Kidney epithelial cell (primary cell): ENCODE data around the gene HOXB4. TPM values are rescaled to one million over a fixed set of nuclear protein-coding genes. Genes with fewer than 3 reads are reported as not detected.

Experiments
- DNase-seq: peaks from one replicate; pipeline ENCODE4 v3.0.0-alpha.2; 2010; ENCODE audit warnings: low read depth
- H3K27me3 ChIP-seq: 2 replicates; pipeline ENCODE4 v1.6.0; 2011; ENCODE audit warnings: low read length; ENCODE audit not compliant: control insufficient read depth, insufficient read depth
- H3K36me3 ChIP-seq: 2 replicates; pipeline ENCODE4 v1.5.1; 2011; ENCODE audit warnings: low read length; ENCODE audit not compliant: control insufficient read depth, insufficient read depth
- H3K4me3 ChIP-seq: 2 replicates; pipeline ENCODE4 v1.5.1; 2011; ENCODE audit warnings: low read depth, mild to moderate bottlenecking, control low read depth, low read length
- CTCF ChIP-seq: IDR thresholded peaks from 2 replicates; pipeline ENCODE4 v1.5.1; 2011; ENCODE audit warnings: mild to moderate bottlenecking, moderate library complexity, low read length, control low read depth, inconsistent platforms; ENCODE audit not compliant: insufficient read depth, poor library complexity, severe bottlenecking
- total RNA-seq: library from RNA; depleted of rRNA; stranded (reverse); fragments of >200 nt; gene quantifications from 2 replicates; pipeline ENCODE4 v1.2.3, GENCODE V29; 2015

Gene HOXB4
- total RNA-seq, 1 donor from 2014 or later, result 3.6 TPM

GRCh38 chr17:48615047-48615962 is 37.2 kb upstream of the HOXB4 start, which contains the start of gene HOXB8:
HOXB8 (minus strand) TSS chr17:48615292; CDS start chr17:48614704, 588 bp downstream.
- Histone ChIP-seq H3K27me3 (peaks cover 6% of the 10 kb centered on the region), H3K4me3 (peak within 1 kb of the TSS; percentile 73), H3K36me3 (peaks cover 1% of the 10 kb centered on the region)
- no peak for DNase-seq
- no peak for TF ChIP-seq CTCF

GRCh38 chr17:48613862-48614694 is 35.9 kb upstream of the HOXB4 start:
- Histone ChIP-seq H3K36me3 (peaks cover 1% of the 10 kb centered on the region), H3K27me3 (peaks cover 6% of the 10 kb centered on the region), H3K4me3 (peak overlapping the region; percentile 73)
- TF ChIP-seq CTCF, result no peak
- no peak for DNase-seq

- H3K36me3 ChIP-seq, result peaks cover 1% of the 10 kb centered on the region
- DNase-seq, result no peak
- peaks cover 5% of the 10 kb centered on the region for H3K27me3 ChIP-seq
- peak overlapping the region; percentile 73 for H3K4me3 ChIP-seq
- TF ChIP-seq CTCF, result no peak
Observed at GRCh38 chr17:48612854-48613691, 34.9 kb upstream of the HOXB4 start.

- DNase-seq, result no peak
- peaks cover 1% of the 10 kb centered on the region for H3K36me3 ChIP-seq
- peak overlapping the region; percentile 73 for H3K4me3 ChIP-seq
- TF ChIP-seq CTCF, result no peak
- no peaks in the 10 kb centered on the region for H3K27me3 ChIP-seq
Observed at GRCh38 chr17:48612456-48612853, 34.3 kb upstream of the HOXB4 start.

GRCh38 chr17:48611681-48612455 is 33.7 kb upstream of the HOXB4 start:
- Histone ChIP-seq H3K27me3 (no peaks in the 10 kb centered on the region), H3K4me3 (peak overlapping the region; percentile 73), H3K36me3 (peaks cover 1% of the 10 kb centered on the region)
- no peak for DNase-seq
- TF ChIP-seq CTCF, result no peak
